Calu3 (cell line): Measurements from ENCODE around the gene HDAC4. TPM values are rescaled to one million over a fixed set of nuclear protein-coding genes. Genes with fewer than 3 reads are reported as not detected.

Experiments
- BruUV-seq: library from RNA; stranded (reverse); fragments of 400-500 nt; replicated peaks from 2 replicates; lab custom pipeline; 2021; lab: Mats Ljungman, UMichigan
- CTCF ChIA-PET: fragments of 300-600 bp; sonication (Branson Sonifier 250); formaldehyde crosslinking; loops from one replicate; lab custom pipeline; 2022; ENCODE audit warnings: antibody characterized with exemption; lab: Charles Lee
- DNase-seq: peaks from one replicate; pipeline ENCODE4 v3.0.0; 2022
- H3K27ac Mint-ChIP-seq: one replicate; pipeline ENCODE4 v1.8.0; 2022; ENCODE audit warnings: mixed read lengths; ENCODE audit not compliant: unreplicated experiment
- H3K27me3 Mint-ChIP-seq: one replicate; pipeline ENCODE4 v1.8.0; 2022; ENCODE audit warnings: mixed read lengths; ENCODE audit not compliant: unreplicated experiment
- H3K36me3 Mint-ChIP-seq: one replicate; pipeline ENCODE4 v1.8.0; 2022; ENCODE audit warnings: mild to moderate bottlenecking, moderate library complexity, mixed read lengths; ENCODE audit not compliant: insufficient read depth, unreplicated experiment
- H3K4me1 Mint-ChIP-seq: one replicate; pipeline ENCODE4 v1.8.0; 2022; ENCODE audit warnings: mild to moderate bottlenecking, low read depth, mixed read lengths; ENCODE audit not compliant: unreplicated experiment
- H3K4me3 Mint-ChIP-seq: one replicate; pipeline ENCODE4 v1.8.0; 2022; ENCODE audit warnings: mild to moderate bottlenecking, low read depth, moderate library complexity, mixed read lengths; ENCODE audit not compliant: unreplicated experiment
- H3K9me3 Mint-ChIP-seq: one replicate; pipeline ENCODE4 v1.8.0; 2022; ENCODE audit warnings: low read depth, mixed read lengths; ENCODE audit not compliant: unreplicated experiment
- CTCF ChIP-seq: fragments of 200-600 bp; IDR thresholded peaks from one replicate; pipeline ENCODE4 v1.8.0; 2022; ENCODE audit warnings: antibody characterized with exemption; ENCODE audit not compliant: unreplicated experiment
- intact Hi-C: fragments of 100-400 bp; cut with micrococcal nuclease; formaldehyde crosslinking; loops from one replicate; pipeline ENCODE4 v1.10.0; 2022; ENCODE audit not compliant: unreplicated experiment
- total RNA-seq: library from RNA; stranded (reverse); gene quantifications from 2 replicates; pipeline ENCODE4 v1.2.3, GENCODE V29; 2022

The HDAC4 gene
- total RNA-seq, 1 experiment from 2014 or later = 39.6 TPM

GRCh38 chr2:239262484-239263230 is 138.2 kb downstream of the HDAC4 start:
- no peak for DNase-seq
- BruUV-seq = no TSS peak
- CTCF ChIA-PET = interaction anchor here (0.6 kb wide), 1 partner anchor 37 kb away, joined by 3 read pairs; no protein-coding TSS in a partner anchor
- Mint-ChIP-seq H3K27ac (no peak overlapping the region), H3K4me3 (no peak overlapping the region), H3K9me3 (peaks cover 4% of the 10 kb centered on the region), H3K36me3 (peaks cover 5% of the 10 kb centered on the region), H3K4me1 (peaks cover 22% of the 10 kb centered on the region), H3K27me3 (no peaks in the 10 kb centered on the region)
- no peak for TF ChIP-seq CTCF
- intact Hi-C loops = loop anchor here (10.0 kb wide), 1 partner anchor 132 kb away; no protein-coding TSS in a partner anchor

DNA sequence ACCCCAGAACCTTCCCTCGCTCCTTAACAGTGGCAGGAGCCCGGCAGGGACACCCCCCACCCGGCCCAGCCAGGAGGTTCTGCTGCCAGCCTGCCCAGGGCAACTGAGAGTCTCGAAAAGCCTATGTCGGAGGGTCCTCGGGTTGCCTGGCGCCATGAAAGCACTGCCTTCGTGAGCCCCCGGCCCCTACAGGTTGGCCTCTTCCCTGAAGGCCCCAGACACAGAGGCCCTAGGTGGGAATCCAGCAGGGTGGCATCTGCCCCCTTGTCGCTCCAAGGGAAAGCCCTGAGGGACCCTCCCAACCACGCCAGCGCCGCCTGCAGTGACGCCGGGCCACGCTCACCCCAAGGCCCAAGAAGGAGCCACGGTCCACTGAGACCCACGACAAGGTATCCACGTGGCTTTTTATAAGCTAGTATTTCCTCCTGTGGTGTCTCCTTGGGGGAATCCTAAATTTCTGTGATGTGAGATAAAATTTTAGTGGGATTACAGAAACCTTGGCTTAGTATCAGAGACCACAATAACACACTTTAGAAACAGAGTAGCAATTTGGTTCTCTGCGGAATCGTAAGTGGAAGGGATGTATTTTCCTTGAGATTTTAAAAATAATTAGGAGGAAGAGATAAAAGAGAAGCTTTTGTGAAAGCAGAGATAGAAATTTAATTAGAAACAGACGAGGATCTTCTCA is 138.9 kb downstream of the HDAC4 start:
- peaks cover 6% of the 10 kb centered on the region for H3K9me3 Mint-ChIP-seq
- intact Hi-C loops = loop anchor here (10.0 kb wide), 1 partner anchor 133 kb away; no protein-coding TSS in a partner anchor
- no peak for DNase-seq
- no TSS peak for BruUV-seq
- H3K4me1 Mint-ChIP-seq = peaks cover 21% of the 10 kb centered on the region
- peaks cover under 1% of the 10 kb centered on the region for H3K36me3 Mint-ChIP-seq
- H3K27me3 Mint-ChIP-seq = no peaks in the 10 kb centered on the region
- CTCF ChIA-PET = interaction anchor here (0.6 kb wide), 1 partner anchor 38 kb away, joined by 3 read pairs; no protein-coding TSS in a partner anchor
- no peak overlapping the region for H3K4me3 Mint-ChIP-seq
- no peak for TF ChIP-seq CTCF
- no peak overlapping the region for H3K27ac Mint-ChIP-seq

- TF ChIP-seq CTCF = no peak
- peaks cover 19% of the 10 kb centered on the region for H3K4me1 Mint-ChIP-seq
- H3K9me3 Mint-ChIP-seq = peaks cover 6% of the 10 kb centered on the region
- intact Hi-C loops = loop anchor here (10.0 kb wide), 1 partner anchor 133 kb away; no protein-coding TSS in a partner anchor
- BruUV-seq = no TSS peak
- H3K36me3 Mint-ChIP-seq = no peaks in the 10 kb centered on the region
- no peak overlapping the region for H3K4me3 Mint-ChIP-seq
- CTCF ChIA-PET = no interaction called here
- no peak for DNase-seq
- H3K27me3 Mint-ChIP-seq = no peaks in the 10 kb centered on the region
- no peak overlapping the region for H3K27ac Mint-ChIP-seq
These were observed 139.5 kb downstream of the HDAC4 start for GRCh38 chr2:239261356-239261755.

DNA sequence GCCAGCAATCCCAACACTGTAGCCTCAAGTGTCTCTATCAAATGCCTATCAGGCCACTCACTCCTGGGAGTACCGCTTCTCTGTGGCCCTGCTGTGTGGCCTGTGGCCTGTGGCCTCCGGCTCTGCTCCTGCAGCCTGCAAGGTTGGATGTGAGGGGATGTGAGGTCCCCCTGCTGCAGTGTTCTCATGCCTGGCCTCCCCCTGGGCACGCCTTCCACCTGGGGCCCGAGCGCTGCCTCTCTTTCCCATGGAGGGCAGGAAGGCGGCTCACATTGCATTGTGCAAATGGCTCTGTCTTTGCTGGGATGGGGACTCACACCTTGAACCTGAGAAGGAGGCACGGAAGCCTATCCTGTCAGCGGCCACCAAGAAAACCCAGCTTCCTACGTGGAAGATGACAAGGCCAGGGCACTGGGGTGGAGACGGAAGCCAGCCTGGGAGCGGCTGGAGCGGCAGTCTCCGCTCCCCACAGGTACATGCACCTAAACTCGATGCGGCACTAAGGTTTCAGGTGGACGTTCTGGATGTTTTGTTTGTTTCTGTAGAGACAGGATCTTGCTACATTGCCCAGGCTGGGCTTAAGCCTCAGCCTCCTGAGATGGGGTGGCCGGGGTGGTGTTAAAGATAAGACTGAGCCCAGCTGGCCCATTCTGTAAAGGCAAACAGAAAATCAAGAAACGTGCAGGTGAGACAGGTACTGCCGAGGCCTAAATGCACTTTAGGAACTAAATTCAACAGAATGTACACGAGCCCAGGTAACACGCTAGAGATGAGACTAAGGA is 140.1 kb downstream of the HDAC4 start:
- Mint-ChIP-seq H3K4me1 (peaks cover 19% of the 10 kb centered on the region), H3K27ac (no peak overlapping the region), H3K4me3 (no peak overlapping the region), H3K27me3 (no peaks in the 10 kb centered on the region), H3K36me3 (no peaks in the 10 kb centered on the region), H3K9me3 (peaks cover 6% of the 10 kb centered on the region)
- no TSS peak for BruUV-seq
- intact Hi-C loops = loop anchor here (10.0 kb wide), 1 partner anchor 134 kb away; no protein-coding TSS in a partner anchor
- TF ChIP-seq CTCF = no peak
- DNase-seq = no peak
- CTCF ChIA-PET = no interaction called here
